Breast epithelium (tissue), 3 donors: ENCODE data around the gene PC.

Experiments used
- CTCF ChIP-seq, 3 donors: fragments of 450-650 bp; IDR thresholded peaks; one replicate each; pipeline ENCODE4 v1.5.1; 2016 to 2017; ENCODE audit warnings: antibody characterized with exemption in 3 of 3, mild to moderate bottlenecking in 3 of 3, moderate library complexity in 3 of 3
- POLR2A ChIP-seq: fragments of 450-650 bp; IDR thresholded peaks from one replicate; pipeline ENCODE4 v1.6.1; 2016; ENCODE audit warnings: antibody characterized with exemption, mild to moderate bottlenecking, moderate library complexity

GRCh38 chr11:66835768-66836405 lies 122.3 kb downstream of the PC start:
- TF ChIP-seq CTCF (IDR thresholded peaks at IDR 0.05): no peak
- TF ChIP-seq POLR2A: no peak
